HCT116 (cell line): ENCODE data around the gene CLASP1.

Source experiments
- ATF3 ChIP-seq: IDR thresholded peaks from 2 replicates; pipeline ENCODE4 v1.6.1; 2012
- CTCF ChIP-seq, 3 experiments: fragments of 200-600 bp in 1 of 3; sonication (generic) in 1 of 3; IDR thresholded peaks in 2 of 3; conservative IDR thresholded peaks in 1 of 3; 2 replicates each; pipeline ENCODE4 v1.5.1; 2012 to 2017; ENCODE audit warnings: low read depth in 2 of 3, low read length in 2 of 3, antibody characterized with exemption in 1 of 3, borderline replicate concordance in 1 of 3, control low read depth in 1 of 3, mild to moderate bottlenecking in 1 of 3, mixed read lengths in 1 of 3, mixed run types in 1 of 3, moderate library complexity in 1 of 3; ENCODE audit not compliant: insufficient read depth in 1 of 3
- EZH2phosphoT487 ChIP-seq: fragments of 200-600 bp; IDR thresholded peaks from 2 replicates; pipeline ENCODE4 v1.6.1; 2018; ENCODE audit warnings: antibody characterized with exemption, borderline replicate concordance
- POLR2A ChIP-seq: IDR thresholded peaks from 2 replicates; pipeline ENCODE4 v1.7.0; 2011; ENCODE audit warnings: borderline replicate concordance; ENCODE audit not compliant: insufficient read depth, insufficient read length; ENCODE audit errors: extremely low read depth
- RAD21 ChIP-seq: IDR thresholded peaks from 2 replicates; pipeline ENCODE4 v1.6.1; 2012; ENCODE audit warnings: low read depth, mild to moderate bottlenecking
- ZBTB33 ChIP-seq: IDR thresholded peaks from 2 replicates; pipeline ENCODE4 v1.6.1; 2011; ENCODE audit warnings: mild to moderate bottlenecking, low read length, moderate library complexity; ENCODE audit not compliant: insufficient replicate concordance; ENCODE audit errors: extremely low read depth
- ZFX ChIP-seq: fragments of 450-650 bp; IDR thresholded peaks from 2 replicates; pipeline ENCODE4 v1.6.1; 2017

- no peak for TF ChIP-seq ATF3
- no peak for TF ChIP-seq CTCF (IDR thresholded peaks at IDR 0.05 in 2 of 3, conservative IDR thresholded peaks at IDR 0.05 in 1 of 3; ENCODE audit: borderline replicate concordance in 1 of 3, insufficient read depth in 1 of 3, low read depth in 2 of 3, low read length in 2 of 3)
- no peak for TF ChIP-seq RAD21
- no peak for TF ChIP-seq EZH2phosphoT487
- TF ChIP-seq ZBTB33 = no peak
- no peak for TF ChIP-seq ZFX
- TF ChIP-seq POLR2A = no peak
Observed at GRCh38 chr2:121324601-121325000, 324.7 kb downstream of the CLASP1 start.
